Suprapubic skin (tissue), 3 donors: ENCODE measurements around the gene NPAS3.

Source experiments
- CTCF ChIP-seq, 2 donors: fragments of 200-600 bp in 1 of 2; fragments of 450-650 bp in 1 of 2; sonication (generic) in 1 of 2; IDR thresholded peaks; one replicate each; pipeline ENCODE4 v1.5.1; 2016 to 2019; ENCODE audit warnings: antibody characterized with exemption in 2 of 2, mild to moderate bottlenecking in 1 of 2, moderate library complexity in 1 of 2
- EP300 ChIP-seq: sonication (generic); formaldehyde crosslinking; IDR thresholded peaks from one replicate; pipeline ENCODE4 v1.6.1; 2017; ENCODE audit warnings: antibody characterized with exemption

GRCh38 chr14:32977913-32978312 lies 39.2 kb downstream of the NPAS3 start:
- TF ChIP-seq EP300: no peak
- TF ChIP-seq CTCF (IDR thresholded peaks at IDR 0.05): no peak
